ENCODE results near the gene KANTR.

KANTR gene

DNA sequence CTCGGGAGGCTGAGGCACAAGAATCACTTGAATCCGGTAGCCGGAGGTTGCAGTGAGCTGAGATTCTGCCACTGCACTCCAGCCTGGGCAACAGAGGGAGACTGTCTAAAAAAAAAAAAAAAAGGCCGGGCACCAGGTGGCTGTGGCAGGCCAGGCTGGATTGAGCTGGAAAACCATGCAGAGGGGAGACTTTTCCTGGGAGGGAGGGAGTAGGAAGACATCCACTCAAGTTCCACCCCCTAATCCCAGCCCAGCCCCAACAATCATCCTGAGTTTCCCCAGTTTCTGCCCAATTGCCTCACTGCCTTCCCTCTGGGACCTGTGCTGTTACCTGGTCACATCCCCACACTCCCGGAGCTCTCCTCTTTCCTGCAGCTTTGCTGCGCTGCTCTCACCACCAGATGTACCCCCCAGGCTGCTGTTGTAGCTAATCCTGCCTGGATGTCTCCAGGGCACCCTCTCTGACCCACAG lies 20.8 kb upstream of the KANTR start:
- no peaks in the 10 kb centered on the region for H3K9me3 ChIP-seq (ENCODE audit: low read length)
- no peak overlapping the region for H3K4me3 ChIP-seq (ENCODE audit: low read length)
- H2AFZ ChIP-seq (ENCODE audit: low read depth, low read length), result no peak overlapping the region
- peaks cover 2% of the 10 kb centered on the region for H3K4me1 ChIP-seq (ENCODE audit: insufficient read depth, low read length)
- no peaks in the 10 kb centered on the region for H3K27me3 ChIP-seq (ENCODE audit: insufficient read depth, low read length)
- peaks cover 6% of the 10 kb centered on the region for H3K36me3 ChIP-seq (ENCODE audit: insufficient read depth, low read length)

DNA sequence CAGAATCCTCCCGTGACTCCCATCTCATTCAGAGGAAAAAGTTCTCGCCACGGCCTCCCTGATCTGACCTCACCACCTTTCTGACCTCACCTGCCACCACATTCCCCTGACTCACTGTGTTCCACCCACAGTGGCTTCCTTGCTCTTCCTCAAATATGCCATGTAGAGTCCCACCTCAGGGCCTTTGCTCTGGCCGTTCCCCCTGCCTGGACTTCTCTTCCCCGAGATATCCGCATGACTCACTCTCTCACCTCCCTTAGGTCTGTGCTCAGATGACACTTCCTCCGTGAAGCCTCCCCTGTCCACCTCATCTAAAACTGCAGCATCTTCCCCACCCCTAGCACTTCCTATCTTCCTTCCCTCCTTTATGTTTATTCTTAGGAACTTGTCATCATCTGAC lies 18.9 kb upstream of the KANTR start:
- Histone ChIP-seq H3K9me3 (ENCODE audit: low read length) (no peaks in the 10 kb centered on the region), H3K4me3 (ENCODE audit: low read length) (no peak overlapping the region), H2AFZ (ENCODE audit: low read depth, low read length) (no peak overlapping the region), H3K36me3 (ENCODE audit: insufficient read depth, low read length) (peaks cover 6% of the 10 kb centered on the region), H3K27me3 (ENCODE audit: insufficient read depth, low read length) (no peaks in the 10 kb centered on the region), H3K4me1 (ENCODE audit: insufficient read depth, low read length) (peaks cover 2% of the 10 kb centered on the region)

DNA sequence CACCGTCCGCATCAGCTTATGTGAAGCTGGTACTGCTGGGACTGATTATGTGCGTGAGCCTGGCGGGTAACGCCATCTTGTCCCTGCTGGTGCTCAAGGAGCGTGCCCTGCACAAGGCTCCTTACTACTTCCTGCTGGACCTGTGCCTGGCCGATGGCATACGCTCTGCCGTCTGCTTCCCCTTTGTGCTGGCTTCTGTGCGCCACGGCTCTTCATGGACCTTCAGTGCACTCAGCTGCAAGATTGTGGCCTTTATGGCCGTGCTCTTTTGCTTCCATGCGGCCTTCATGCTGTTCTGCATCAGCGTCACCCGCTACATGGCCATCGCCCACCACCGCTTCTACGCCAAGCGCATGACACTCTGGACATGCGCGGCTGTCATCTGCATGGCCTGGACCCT lies 17.3 kb upstream of the KANTR start:
- H3K27me3 ChIP-seq (ENCODE audit: insufficient read depth, low read length), result no peaks in the 10 kb centered on the region
- peaks cover 6% of the 10 kb centered on the region for H3K4me1 ChIP-seq (ENCODE audit: insufficient read depth, low read length)
- no peak overlapping the region for H2AFZ ChIP-seq (ENCODE audit: low read depth, low read length)
- no peaks in the 10 kb centered on the region for H3K9me3 ChIP-seq (ENCODE audit: low read length)
- no peak overlapping the region for H3K4me3 ChIP-seq (ENCODE audit: low read length)
- H3K36me3 ChIP-seq (ENCODE audit: insufficient read depth, low read length), result peaks cover 6% of the 10 kb centered on the region

DNA sequence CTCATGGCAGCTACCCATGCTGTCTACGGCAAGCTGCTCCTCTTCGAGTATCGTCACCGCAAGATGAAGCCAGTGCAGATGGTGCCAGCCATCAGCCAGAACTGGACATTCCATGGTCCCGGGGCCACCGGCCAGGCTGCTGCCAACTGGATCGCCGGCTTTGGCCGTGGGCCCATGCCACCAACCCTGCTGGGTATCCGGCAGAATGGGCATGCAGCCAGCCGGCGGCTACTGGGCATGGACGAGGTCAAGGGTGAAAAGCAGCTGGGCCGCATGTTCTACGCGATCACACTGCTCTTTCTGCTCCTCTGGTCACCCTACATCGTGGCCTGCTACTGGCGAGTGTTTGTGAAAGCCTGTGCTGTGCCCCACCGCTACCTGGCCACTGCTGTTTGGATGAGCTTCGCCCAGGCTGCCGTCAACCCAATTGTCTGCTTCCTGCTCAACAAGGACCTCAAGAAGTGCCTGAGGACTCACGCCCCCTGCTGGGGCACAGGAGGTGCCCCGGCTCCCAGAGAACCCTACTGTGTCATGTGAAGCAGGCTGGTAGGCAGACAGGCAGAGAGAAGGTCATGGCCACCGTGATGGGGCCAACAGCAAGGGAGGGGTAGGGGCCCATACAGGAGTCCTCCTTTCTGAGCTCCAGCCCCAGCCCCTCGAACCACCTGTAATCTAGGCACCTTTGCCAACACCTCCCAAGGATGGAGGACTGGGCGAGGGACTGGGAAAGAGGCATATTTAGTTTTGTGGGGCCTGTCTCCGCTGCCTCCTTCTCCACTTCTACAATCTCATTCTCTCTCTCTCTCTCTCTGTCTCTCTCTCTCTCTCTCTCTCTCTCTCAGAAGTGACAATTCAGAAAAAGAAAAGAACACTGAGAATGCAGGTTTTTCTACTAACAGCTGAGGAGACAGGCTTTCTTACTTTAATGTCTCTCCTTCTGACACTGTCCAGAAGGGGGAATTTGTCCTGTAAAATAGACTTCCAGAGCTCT lies 16.4 kb upstream of the KANTR start:
- peaks cover 6% of the 10 kb centered on the region for H3K36me3 ChIP-seq (ENCODE audit: insufficient read depth, low read length)
- H3K27me3 ChIP-seq (ENCODE audit: insufficient read depth, low read length), result no peaks in the 10 kb centered on the region
- H2AFZ ChIP-seq (ENCODE audit: low read depth, low read length), result no peak overlapping the region
- no peak overlapping the region for H3K4me3 ChIP-seq (ENCODE audit: low read length)
- peaks cover 6% of the 10 kb centered on the region for H3K4me1 ChIP-seq (ENCODE audit: insufficient read depth, low read length)
- no peaks in the 10 kb centered on the region for H3K9me3 ChIP-seq (ENCODE audit: low read length)

DNA sequence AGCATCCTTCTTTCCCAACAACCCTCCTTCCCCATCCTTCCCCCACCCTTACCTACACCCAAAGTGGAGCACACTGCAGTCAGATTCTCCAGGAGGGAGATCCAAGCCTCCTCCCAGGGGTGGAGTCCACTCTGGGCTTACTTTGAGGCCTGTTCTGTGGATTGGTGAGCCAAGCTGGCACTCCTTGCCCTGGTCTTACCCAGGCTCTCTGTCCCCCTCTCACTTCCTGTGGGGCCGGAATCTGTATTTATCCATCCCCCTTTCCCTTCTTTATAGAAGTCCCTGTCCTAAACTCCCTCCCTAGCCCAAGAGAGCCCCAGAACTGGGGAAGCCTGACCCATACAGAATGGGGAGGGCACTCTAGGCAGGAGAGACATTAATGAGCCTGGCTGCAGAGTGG lies 15.0 kb upstream of the KANTR start:
- Histone ChIP-seq H3K9me3 (ENCODE audit: low read length) (no peaks in the 10 kb centered on the region), H3K4me3 (ENCODE audit: low read length) (no peak overlapping the region), H3K27me3 (ENCODE audit: insufficient read depth, low read length) (no peaks in the 10 kb centered on the region)

DNA sequence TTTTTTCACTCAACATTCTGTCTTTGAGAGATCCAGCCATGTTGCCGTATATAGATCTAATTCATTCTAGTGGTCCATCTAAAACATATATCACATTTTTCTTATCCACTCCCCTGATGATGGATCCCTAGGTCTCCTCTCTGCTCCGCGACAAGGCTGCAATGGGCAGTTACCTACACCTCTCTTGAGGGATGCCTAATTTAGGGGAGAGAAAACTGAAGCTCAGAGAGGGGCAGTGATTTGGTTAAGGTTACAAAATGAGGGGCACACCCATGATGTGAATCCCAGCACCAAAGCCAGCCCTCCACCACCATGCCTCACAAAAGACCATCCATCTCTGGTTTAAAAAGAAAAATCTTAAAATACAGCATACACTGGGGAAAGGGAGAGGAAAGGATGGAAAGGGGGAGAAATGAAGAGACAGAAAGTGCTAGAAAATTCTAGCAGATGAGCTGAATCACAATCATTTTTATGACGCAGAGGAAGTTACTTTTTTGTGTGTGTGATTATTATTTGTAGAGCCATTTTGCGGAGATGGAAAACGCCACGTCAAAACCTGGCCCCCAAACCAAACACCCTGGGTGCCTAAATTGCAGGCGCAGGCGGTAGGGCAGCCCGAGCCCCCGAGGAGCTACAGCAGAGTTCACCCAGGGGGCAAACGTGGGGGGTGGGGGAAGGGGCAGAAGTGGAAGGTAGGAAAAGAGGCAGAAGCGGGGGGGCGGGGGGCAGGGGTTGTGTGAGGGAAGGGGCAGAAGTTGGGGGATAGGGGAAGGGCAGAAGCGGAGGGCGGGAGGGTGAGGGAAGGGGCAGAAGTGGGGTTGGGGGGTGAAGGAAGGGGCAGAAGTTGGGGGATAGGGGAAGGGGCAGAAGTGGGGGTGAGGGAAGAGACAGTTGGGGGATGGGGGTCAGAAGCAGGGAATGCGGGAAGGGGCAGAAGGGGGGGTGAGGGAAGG lies 13.0 kb upstream of the KANTR start:
- Histone ChIP-seq H3K4me3 (ENCODE audit: low read length) (no peak overlapping the region), H3K4me1 (ENCODE audit: insufficient read depth, low read length) (peaks cover 18% of the 10 kb centered on the region), H3K27me3 (ENCODE audit: insufficient read depth, low read length) (no peaks in the 10 kb centered on the region), H3K36me3 (ENCODE audit: insufficient read depth, low read length) (peaks cover 23% of the 10 kb centered on the region), H3K9me3 (ENCODE audit: low read length) (no peaks in the 10 kb centered on the region), H2AFZ (ENCODE audit: low read depth, low read length) (no peak overlapping the region)

More for the DNA sequence above, 15.0 kb upstream of the KANTR start:
- Histone ChIP-seq H3K4me1 (ENCODE audit: insufficient read depth, low read length) (peaks cover 14% of the 10 kb centered on the region), H3K36me3 (ENCODE audit: insufficient read depth, low read length) (peaks cover 7% of the 10 kb centered on the region), H2AFZ (ENCODE audit: low read depth, low read length) (no peak overlapping the region)

DNA sequence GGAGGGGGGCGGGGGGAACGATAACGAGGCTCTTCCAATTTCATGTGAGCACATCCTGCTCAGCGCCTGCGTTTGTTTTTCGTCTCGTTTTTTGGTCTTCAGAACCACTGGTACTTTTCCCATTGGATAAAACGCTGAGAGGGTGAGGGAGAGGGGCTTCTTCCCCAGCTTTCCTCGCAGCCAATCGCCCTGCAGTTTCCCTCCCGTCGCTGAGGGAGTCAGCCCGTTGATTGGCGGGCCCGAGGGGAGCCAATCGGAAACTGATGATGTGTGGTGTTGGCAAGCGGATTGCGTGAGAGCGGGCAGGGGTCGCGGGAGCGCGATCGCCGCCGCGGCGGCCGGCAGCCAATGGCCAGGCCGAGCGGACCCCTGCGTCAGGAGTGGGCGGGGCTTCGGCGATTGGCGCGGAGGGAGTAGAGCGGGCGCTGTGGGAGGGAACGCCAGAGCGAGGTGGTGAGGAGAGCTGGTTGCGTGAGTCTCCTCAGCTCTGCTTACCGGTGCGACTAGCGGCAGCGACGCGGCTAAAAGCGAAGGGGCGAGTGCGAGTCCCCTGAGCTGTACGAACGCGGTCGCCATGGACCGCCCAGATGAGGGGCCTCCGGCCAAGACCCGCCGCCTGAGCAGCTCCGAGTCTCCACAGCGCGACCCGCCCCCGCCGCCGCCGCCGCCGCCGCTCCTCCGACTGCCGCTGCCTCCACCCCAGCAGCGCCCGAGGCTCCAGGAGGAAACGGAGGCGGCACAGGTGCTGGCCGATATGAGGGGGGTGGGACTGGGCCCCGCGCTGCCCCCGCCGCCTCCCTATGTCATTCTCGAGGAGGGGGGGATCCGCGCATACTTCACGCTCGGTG lies 11.8 kb upstream of the KANTR start, which contains the start of gene TSPYL2:
Gene TSPYL2 (plus strand): TSS at position 443 of the 848 bp plus-strand sequence. CDS start 132 bp downstream, at position 575.
- H3K9me3 ChIP-seq (ENCODE audit: low read length), result no peaks in the 10 kb centered on the region

DNA sequence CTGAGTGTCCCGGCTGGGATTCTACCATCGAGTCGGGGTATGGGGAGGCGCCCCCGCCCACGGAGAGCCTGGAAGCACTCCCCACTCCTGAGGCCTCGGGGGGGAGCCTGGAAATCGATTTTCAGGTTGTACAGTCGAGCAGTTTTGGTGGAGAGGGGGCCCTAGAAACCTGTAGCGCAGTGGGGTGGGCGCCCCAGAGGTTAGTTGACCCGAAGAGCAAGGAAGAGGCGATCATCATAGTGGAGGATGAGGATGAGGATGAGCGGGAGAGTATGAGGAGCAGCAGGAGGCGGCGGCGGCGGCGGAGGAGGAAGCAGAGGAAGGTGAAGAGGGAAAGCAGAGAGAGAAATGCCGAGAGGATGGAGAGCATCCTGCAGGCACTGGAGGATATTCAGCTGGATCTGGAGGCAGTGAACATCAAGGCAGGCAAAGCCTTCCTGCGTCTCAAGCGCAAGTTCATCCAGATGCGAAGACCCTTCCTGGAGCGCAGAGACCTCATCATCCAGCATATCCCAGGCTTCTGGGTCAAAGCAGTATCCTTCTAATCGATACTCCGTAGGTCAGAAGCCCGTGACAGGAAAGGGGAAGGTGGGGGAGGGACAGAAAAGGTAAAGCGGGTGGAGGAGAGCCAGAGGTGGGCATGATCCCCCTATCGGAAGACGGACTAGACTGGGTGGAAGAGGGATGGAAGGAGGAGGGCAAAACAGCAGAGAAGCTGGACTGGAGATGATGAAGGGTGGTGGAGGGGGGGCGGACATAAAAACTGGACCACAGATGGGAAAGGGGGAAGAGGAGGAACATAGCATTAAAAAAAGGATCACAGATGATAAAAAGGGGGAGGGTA lies 10.9 kb upstream of the KANTR start:
- Histone ChIP-seq H3K4me1 (ENCODE audit: insufficient read depth, low read length) (peaks cover 21% of the 10 kb centered on the region), H2AFZ (ENCODE audit: low read depth, low read length) (no peak overlapping the region), H3K27me3 (ENCODE audit: insufficient read depth, low read length) (no peaks in the 10 kb centered on the region), H3K36me3 (ENCODE audit: insufficient read depth, low read length) (peaks cover 22% of the 10 kb centered on the region), H3K4me3 (ENCODE audit: low read length) (peak overlapping the region; percentile 68), H3K9me3 (ENCODE audit: low read length) (no peaks in the 10 kb centered on the region)

More for the DNA sequence above, 11.8 kb upstream of the KANTR start, which contains the start of gene TSPYL2:
- peaks cover 21% of the 10 kb centered on the region for H3K4me1 ChIP-seq (ENCODE audit: insufficient read depth, low read length)
- H3K4me3 ChIP-seq (ENCODE audit: low read length), result peak within 1 kb of the TSS; percentile 68
- H2AFZ ChIP-seq (ENCODE audit: low read depth, low read length), result no peak within 1 kb of the TSS
- no peaks in the 10 kb centered on the region for H3K27me3 ChIP-seq (ENCODE audit: insufficient read depth, low read length)
- H3K36me3 ChIP-seq (ENCODE audit: insufficient read depth, low read length), result peaks cover 22% of the 10 kb centered on the region

DNA sequence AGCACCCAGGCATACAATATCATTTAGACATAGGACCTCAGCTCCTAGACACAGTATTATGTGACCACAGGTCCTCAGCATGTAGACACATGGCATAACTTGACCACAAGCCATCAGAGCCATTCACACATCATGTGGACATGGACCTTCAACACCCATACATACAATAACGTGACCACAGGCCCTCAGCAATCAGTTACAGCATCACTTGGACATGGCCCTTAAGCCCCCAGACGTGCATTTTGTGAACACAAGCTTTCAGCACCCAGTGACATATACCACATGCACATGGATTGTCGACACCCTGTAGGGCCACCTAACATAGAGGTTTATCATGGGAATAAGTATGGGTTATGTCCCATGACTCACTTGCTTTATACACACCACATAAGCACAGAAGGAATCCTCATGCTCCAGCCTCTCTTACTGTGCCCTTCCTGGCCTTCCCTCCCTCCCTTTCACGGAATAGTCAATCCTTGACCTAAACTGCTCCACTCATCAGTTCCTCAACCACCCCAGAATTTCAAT lies 9.8 kb upstream of the KANTR start:
- no peaks in the 10 kb centered on the region for H3K9me3 ChIP-seq (ENCODE audit: low read length)
- H3K27me3 ChIP-seq (ENCODE audit: insufficient read depth, low read length), result no peaks in the 10 kb centered on the region
- H2AFZ ChIP-seq (ENCODE audit: low read depth, low read length), result no peak overlapping the region
- peak overlapping the region; percentile 68 for H3K4me3 ChIP-seq (ENCODE audit: low read length)
- peaks cover 21% of the 10 kb centered on the region for H3K4me1 ChIP-seq (ENCODE audit: insufficient read depth, low read length)
- H3K36me3 ChIP-seq (ENCODE audit: insufficient read depth, low read length), result peaks cover 22% of the 10 kb centered on the region

DNA sequence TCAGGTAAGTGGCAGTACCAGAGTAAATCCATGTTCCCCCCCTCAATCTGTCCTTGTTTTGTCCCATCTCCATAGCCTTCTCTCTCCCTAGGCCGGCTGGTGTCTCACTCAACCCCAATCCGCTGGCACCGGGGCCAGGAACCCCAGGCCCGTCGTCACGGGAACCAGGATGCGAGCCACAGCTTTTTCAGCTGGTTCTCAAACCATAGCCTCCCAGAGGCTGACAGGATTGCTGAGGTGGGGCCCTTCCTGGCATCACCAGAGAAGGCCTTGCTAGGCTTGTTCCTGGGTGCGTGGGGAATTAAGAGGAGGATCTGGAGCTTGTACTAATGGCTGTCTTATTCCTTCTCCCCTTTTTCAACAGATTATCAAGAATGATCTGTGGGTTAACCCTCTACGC lies 9.1 kb upstream of the KANTR start:
- no peaks in the 10 kb centered on the region for H3K27me3 ChIP-seq (ENCODE audit: insufficient read depth, low read length)
- H3K4me3 ChIP-seq (ENCODE audit: low read length), result no peak overlapping the region
- no peaks in the 10 kb centered on the region for H3K9me3 ChIP-seq (ENCODE audit: low read length)
- H2AFZ ChIP-seq (ENCODE audit: low read depth, low read length), result no peak overlapping the region
- peaks cover 21% of the 10 kb centered on the region for H3K4me1 ChIP-seq (ENCODE audit: insufficient read depth, low read length)
- H3K36me3 ChIP-seq (ENCODE audit: insufficient read depth, low read length), result peaks cover 22% of the 10 kb centered on the region

DNA sequence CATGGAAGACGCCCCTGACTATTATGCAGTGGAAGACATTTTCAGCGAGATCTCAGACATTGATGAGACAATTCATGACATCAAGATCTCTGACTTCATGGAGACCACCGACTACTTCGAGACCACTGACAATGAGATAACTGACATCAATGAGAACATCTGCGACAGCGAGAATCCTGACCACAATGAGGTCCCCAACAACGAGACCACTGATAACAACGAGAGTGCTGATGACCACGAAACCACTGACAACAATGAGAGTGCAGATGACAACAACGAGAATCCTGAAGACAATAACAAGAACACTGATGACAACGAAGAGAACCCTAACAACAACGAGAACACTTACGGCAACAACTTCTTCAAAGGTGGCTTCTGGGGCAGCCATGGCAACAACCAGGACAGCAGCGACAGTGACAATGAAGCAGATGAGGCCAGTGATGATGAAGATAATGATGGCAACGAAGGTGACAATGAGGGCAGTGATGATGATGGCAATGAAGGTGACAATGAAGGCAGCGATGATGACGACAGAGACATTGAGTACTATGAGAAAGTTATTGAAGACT lies 8.2 kb upstream of the KANTR start:
- Histone ChIP-seq H3K4me1 (ENCODE audit: insufficient read depth, low read length) (peaks cover 20% of the 10 kb centered on the region), H3K9me3 (ENCODE audit: low read length) (no peaks in the 10 kb centered on the region), H3K4me3 (ENCODE audit: low read length) (no peak overlapping the region), H2AFZ (ENCODE audit: low read depth, low read length) (no peak overlapping the region), H3K36me3 (ENCODE audit: insufficient read depth, low read length) (peaks cover 22% of the 10 kb centered on the region), H3K27me3 (ENCODE audit: insufficient read depth, low read length) (no peaks in the 10 kb centered on the region)
